NCI-H524 (cell line): ENCODE measurements around the gene RNF208.

Experiments
- DNase-seq, 2 experiments: peaks; one replicate each; lab custom pipeline; 2025; lab: John Stamatoyannopoulos, UW

Gene RNF208

DNA sequence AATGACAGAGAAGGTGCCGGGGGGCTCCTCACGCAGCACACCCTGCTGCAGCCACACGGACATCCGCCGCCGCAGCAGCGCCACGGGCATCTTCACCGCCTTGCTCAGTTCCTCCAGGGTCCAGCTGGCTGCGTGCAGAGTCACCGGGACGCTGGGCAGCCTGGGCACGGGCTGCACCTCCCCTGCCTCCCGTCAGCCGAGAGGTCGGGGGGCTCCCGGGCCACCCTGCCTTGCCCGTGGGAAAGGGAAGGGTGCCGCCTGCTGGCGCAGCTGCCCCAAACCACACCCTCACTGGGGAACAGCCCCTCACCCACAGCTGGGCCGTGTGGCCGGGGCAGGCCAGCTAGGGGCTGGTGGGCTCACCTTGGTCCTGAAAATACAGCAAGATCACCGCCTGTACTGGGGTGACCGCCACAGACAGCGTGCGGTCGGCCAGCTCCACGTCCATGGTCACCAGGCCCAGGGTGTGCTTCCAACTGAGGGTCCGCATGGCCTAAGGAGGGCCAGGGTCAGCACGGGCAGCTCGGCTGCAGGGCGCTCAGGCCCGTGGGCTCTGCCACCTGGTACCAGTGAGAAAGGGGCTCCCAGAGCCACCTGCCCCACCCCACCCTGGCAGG lies 46.6 kb downstream of the RNF208 start:
- peak in 1 of 2 experiments; percentile 25 for DNase-seq

DNA sequence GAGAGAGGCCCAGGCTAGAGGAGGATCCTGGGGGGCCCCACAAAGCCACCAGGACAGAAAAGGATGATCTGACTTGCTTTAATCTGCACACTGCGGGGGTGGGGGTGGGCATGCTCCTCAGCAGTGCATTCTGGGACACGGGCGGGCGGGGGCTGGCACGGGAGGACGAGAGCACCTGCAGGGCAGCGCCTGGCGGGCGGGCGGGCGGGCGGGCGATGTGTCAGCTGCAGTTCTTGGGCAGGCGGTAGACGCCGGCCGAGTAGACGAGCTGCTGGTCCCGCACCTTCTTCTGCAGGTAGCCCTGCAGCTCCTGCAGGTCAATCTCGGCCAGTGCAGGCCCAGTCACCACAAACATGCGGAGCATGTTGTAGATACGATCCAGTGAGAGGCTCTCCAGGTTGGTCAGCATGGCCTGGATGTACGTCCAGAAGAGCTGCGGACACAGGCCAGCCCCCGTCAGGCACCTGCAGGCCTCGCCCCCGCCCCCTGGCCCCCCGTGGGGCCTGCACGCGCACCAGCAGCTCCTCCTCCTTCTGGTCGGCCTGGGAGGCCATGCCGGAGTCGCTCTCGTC lies 47.2 kb downstream of the RNF208 start:
- no peak for DNase-seq

DNA sequence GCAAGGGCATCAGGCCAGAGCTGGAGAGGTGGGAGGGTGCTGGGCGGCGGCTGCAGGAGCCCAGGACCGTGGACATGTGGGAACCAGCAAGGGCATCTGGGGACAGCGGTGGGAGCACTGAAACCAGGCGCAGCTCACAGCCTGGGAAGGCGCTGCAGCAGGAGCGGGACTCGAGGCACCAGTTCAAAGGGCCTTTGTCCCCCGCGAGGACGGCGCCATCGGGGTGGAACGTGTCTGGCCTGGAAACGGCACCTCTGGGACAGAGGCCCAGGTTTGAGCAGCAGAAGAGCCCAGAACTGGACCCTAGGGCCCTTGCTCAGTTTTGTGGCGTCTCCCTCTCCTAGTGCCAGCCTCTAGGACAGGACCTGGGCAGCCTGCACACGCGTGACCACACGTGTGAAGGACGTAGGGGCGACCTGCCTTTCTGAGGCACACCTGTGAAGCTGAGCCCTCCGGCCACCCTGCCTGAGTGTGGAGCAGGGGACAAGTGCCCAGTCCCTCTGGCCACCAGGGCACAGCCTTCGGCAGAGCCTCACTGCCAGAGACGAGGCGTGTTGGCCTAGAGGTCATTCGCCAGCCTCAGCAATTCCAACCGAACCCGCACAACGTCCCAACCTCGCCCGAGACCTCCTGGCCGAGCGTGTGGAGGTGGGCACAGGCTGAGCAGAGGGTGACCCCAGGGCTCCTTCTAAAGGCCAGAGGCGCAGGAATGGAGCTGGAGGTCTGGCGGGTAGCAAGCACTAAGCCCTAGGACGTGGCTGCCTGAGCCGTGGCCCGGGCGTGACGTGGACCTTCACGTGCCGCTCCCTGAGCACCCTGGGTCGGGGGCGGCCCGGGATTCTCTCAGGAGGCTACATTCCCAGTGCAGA lies 48.0 kb downstream of the RNF208 start:
- no peak for DNase-seq

DNA sequence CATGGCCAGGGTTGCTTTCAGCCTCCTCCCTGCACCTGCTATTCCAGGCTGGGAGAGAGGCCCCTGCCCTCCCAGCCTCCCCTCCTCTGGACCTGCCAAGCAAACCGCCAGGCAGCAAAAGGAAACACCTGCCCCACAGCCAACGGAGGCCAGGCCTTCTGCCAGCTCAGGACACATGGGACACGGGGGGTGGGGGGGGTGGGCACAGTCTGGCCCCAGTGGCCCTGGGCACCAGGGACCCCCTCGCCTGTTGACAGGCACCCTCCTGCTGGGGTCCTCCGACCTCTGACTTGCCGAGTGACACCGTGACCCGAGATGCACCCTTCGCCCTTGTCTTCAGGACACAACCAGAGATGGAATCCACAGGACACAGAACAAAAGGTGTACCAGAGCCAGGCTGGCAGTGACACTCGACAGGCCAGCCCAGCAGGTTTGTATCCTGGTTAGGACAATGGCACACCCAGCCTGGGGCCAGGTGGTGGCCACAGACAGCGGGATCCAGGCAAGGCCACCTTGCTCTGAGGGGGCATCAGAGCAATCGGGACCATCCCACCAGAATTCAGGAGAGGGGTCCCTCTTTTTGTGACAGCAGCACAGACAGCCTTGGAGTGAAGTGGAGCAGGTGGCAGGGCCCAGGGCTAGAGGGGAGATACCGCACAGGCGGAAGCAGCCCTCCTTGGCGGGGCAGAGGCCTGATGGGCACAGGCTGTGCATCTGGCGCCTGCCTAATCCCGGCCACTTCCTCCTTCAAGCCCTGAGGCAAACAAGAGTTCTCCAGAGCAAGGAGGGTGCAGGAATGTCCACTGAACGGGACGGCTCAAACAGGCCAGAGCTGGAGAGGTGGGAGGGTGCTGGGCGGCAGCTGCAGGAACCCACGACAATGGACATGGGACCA lies 48.9 kb downstream of the RNF208 start:
- peak; percentile 66 to 88 for DNase-seq

- no peak for DNase-seq
Observed at GRCh38 chr9:137171149-137171900, 50.7 kb downstream of the RNF208 start.

GRCh38 chr9:137170486-137171148 lies 51.4 kb downstream of the RNF208 start:
- DNase-seq: no peak
